ENCODE measurements around the gene HIBADH.

HIBADH gene

GRCh38 chr7:27662490-27663205 lies at the start of gene HIBADH:
HIBADH (minus strand) TSS chr7:27662883; CDS start chr7:27662788, 95 bp downstream.
- TF ChIP-seq CTCF (IDR thresholded peaks at IDR 0.05; ENCODE audit: control extremely low read depth, extremely low read depth, low read depth, missing control alignments) = no peak
- DNase-seq (ENCODE audit: extremely low spot score) = peak; percentile 98
- POLR2A ChIA-PET = interaction anchor here (0.9 kb wide), 1 partner anchor 78 kb away, joined by 3 read pairs; the partner anchor contains the start of gene TAX1BP1
- CTCF ChIA-PET = interaction anchor here (0.8 kb wide), 1 partner anchor 78 kb away, joined by 3 read pairs; no protein-coding TSS in a partner anchor

- POLR2A ChIA-PET = no interaction called here
- DNase-seq (ENCODE audit: extremely low spot score) = no peak
- no peak for TF ChIP-seq CTCF (IDR thresholded peaks at IDR 0.05; ENCODE audit: control extremely low read depth, extremely low read depth, low read depth, missing control alignments)
- CTCF ChIA-PET = interaction anchor here (1.6 to 1.9 kb wide), 2 partner anchors 11 kb away, joined by 3 to 5 read pairs; no protein-coding TSS in a partner anchor
These were observed 49.5 kb upstream of the HIBADH start for GRCh38 chr7:27712217-27712616.

GRCh38 chr7:27709137-27710075 lies 46.7 kb upstream of the HIBADH start:
- no peak for TF ChIP-seq CTCF (IDR thresholded peaks at IDR 0.05; ENCODE audit: control extremely low read depth, extremely low read depth, low read depth, missing control alignments)
- DNase-seq (ENCODE audit: extremely low spot score) = no peak
- ChIA-PET CTCF (no interaction called here), POLR2A (no interaction called here)

GRCh38 chr7:27708485-27708884 lies 45.8 kb upstream of the HIBADH start:
- CTCF ChIA-PET = no interaction called here
- no peak for DNase-seq (ENCODE audit: extremely low spot score)
- no peak for TF ChIP-seq CTCF (IDR thresholded peaks at IDR 0.05; ENCODE audit: control extremely low read depth, extremely low read depth, low read depth, missing control alignments)
- POLR2A ChIA-PET = no interaction called here

- POLR2A ChIA-PET = no interaction called here
- DNase-seq (ENCODE audit: extremely low spot score) = no peak
- no peak for TF ChIP-seq CTCF (IDR thresholded peaks at IDR 0.05; ENCODE audit: control extremely low read depth, extremely low read depth, low read depth, missing control alignments)
- CTCF ChIA-PET = interaction anchor here (1.1 kb wide), 1 partner anchor 65 kb away, joined by 3 read pairs; no protein-coding TSS in a partner anchor
These were observed 42.5 kb upstream of the HIBADH start for GRCh38 chr7:27705200-27705594.

GRCh38 chr7:27704422-27705199 lies 41.9 kb upstream of the HIBADH start:
- DNase-seq (ENCODE audit: extremely low spot score) = no peak
- ChIA-PET CTCF (interaction anchor here (1.1 to 1.4 kb wide), 2 partner anchors 10 to 18 kb away, joined by 3 to 4 read pairs; no protein-coding TSS in a partner anchor), POLR2A (no interaction called here)

More at GRCh38 chr7:27704422-27705199, 41.9 kb upstream of the HIBADH start:
- no peak for TF ChIP-seq CTCF (IDR thresholded peaks at IDR 0.05; ENCODE audit: control extremely low read depth, extremely low read depth, low read depth, missing control alignments)

Data from GM10248 (cell line).